Peyer's patch (tissue), 4 donors: ENCODE data around the gene KCNG1. TPM values are rescaled to one million over a fixed set of nuclear protein-coding genes. Genes with fewer than 3 reads are reported as not detected.

Source experiments
- DNase-seq, 3 donors: peaks; one replicate each; pipeline ENCODE4 v3.0.0-alpha.2; 2017 to 2019
- H3K27ac ChIP-seq, 4 donors: fragments of 200-600 bp; sonication (generic); one replicate each; pipeline ENCODE4 v1.5.1; 2016 to 2019
- H3K27me3 ChIP-seq, 2 donors: fragments of 200-600 bp; sonication (generic); one replicate each; pipeline ENCODE4 v1.5.1; 2019
- H3K36me3 ChIP-seq, 3 donors: fragments of 200-600 bp; sonication (generic); one replicate each; pipeline ENCODE4 v1.5.1; 2016 to 2019
- H3K4me1 ChIP-seq, 4 donors: fragments of 200-600 bp; sonication (generic); one replicate each; pipeline ENCODE4 v1.5.1; 2016 to 2019
- H3K4me3 ChIP-seq, 4 donors: fragments of 200-600 bp; sonication (generic); 1 replicate in 3 of 4; 2 replicates in 1 of 4; pipeline ENCODE4 v1.5.1; 2016 to 2019; ENCODE audit warnings: mild to moderate bottlenecking in 1 of 4
- H3K9me3 ChIP-seq, 4 donors: fragments of 200-600 bp; sonication (generic); one replicate each; pipeline ENCODE4 v1.5.1; 2016 to 2019; ENCODE audit warnings: mild to moderate bottlenecking in 1 of 4
- POLR2A ChIP-seq, 2 donors: fragments of 450-650 bp; IDR thresholded peaks; one replicate each; pipeline ENCODE4 v1.5.1; 2017; ENCODE audit warnings: antibody characterized with exemption in 2 of 2, mild to moderate bottlenecking in 2 of 2, moderate library complexity in 2 of 2
- total RNA-seq, 4 donors: library from RNA; depleted of rRNA; stranded (reverse); fragments of >200 nt; gene quantifications; one replicate each; pipeline ENCODE4 v1.1.0, GENCODE V29; 2016
- TF ChIP-seq, protein P1 (sequence below), 6 experiments: fragments of 450-650 bp in 4 of 6; fragments of 200-600 bp in 2 of 6; sonication (generic) in 1 of 6; IDR thresholded peaks; one replicate each; pipeline ENCODE4 v1.5.1; 2017 to 2019; ENCODE audit warnings: antibody characterized with exemption in 6 of 6, mild to moderate bottlenecking in 3 of 6, moderate library complexity in 1 of 6

Gene KCNG1
- total RNA-seq, 4 donors from 2014 or later, result 3.7 to 33.9 (median 17.7) TPM; not detected in 1

DNA sequence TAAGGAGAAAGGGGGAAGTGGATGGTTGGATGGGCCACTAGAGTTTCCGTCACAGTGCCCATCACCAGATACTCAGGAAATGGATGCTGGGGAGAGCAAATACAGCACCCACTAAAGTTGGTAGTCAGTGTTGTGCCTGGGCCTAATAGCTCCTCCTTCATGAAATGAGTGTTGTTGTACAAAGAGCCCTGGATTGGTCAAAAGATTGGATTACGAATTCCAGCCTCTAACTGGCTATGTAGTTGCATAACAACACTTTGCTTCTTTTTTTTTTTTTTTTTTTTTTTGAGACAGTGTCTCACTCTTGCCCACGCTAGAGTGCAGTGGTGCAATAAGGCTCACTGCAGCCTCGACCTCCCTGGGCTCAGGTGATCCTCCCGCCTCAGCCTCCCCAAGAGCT lies 27.4 kb downstream of the KCNG1 start:
- H3K27ac ChIP-seq, result no peak overlapping the region
- H3K9me3 ChIP-seq, result no peaks in the 10 kb centered on the region
- peaks cover 0 to 4% (median 0%) of the 10 kb centered on the region in 4 donors for H3K4me1 ChIP-seq
- TF ChIP-seq, protein P1, sequence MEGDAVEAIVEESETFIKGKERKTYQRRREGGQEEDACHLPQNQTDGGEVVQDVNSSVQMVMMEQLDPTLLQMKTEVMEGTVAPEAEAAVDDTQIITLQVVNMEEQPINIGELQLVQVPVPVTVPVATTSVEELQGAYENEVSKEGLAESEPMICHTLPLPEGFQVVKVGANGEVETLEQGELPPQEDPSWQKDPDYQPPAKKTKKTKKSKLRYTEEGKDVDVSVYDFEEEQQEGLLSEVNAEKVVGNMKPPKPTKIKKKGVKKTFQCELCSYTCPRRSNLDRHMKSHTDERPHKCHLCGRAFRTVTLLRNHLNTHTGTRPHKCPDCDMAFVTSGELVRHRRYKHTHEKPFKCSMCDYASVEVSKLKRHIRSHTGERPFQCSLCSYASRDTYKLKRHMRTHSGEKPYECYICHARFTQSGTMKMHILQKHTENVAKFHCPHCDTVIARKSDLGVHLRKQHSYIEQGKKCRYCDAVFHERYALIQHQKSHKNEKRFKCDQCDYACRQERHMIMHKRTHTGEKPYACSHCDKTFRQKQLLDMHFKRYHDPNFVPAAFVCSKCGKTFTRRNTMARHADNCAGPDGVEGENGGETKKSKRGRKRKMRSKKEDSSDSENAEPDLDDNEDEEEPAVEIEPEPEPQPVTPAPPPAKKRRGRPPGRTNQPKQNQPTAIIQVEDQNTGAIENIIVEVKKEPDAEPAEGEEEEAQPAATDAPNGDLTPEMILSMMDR (IDR thresholded peaks at IDR 0.05), result no peak
- no peak for TF ChIP-seq POLR2A (IDR thresholded peaks at IDR 0.05)
- no peak overlapping the region for H3K4me3 ChIP-seq
- no peaks in the 10 kb centered on the region for H3K36me3 ChIP-seq
- DNase-seq, result no peak
- H3K27me3 ChIP-seq, result no peaks in the 10 kb centered on the region

DNA sequence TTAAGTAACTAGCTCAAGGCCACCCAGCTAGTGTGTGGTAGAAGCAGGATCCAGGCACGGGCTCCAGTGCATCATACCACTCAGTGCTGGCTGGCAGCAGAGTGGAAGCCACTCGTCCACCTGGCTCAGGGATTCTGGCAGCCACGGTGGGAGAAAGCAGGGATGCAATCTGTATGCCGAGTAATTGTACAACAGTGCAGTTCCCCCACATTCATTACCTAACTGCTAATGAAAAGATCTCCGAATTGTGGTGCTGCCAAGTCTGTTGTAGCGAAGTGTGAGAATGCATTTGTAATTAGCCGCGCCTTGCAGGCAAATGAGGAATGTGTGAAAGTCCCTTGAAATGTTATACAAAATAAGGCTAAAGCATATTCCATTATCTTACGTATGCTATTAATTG lies 29.0 kb downstream of the KCNG1 start:
- no peak overlapping the region for H3K27ac ChIP-seq

DNA sequence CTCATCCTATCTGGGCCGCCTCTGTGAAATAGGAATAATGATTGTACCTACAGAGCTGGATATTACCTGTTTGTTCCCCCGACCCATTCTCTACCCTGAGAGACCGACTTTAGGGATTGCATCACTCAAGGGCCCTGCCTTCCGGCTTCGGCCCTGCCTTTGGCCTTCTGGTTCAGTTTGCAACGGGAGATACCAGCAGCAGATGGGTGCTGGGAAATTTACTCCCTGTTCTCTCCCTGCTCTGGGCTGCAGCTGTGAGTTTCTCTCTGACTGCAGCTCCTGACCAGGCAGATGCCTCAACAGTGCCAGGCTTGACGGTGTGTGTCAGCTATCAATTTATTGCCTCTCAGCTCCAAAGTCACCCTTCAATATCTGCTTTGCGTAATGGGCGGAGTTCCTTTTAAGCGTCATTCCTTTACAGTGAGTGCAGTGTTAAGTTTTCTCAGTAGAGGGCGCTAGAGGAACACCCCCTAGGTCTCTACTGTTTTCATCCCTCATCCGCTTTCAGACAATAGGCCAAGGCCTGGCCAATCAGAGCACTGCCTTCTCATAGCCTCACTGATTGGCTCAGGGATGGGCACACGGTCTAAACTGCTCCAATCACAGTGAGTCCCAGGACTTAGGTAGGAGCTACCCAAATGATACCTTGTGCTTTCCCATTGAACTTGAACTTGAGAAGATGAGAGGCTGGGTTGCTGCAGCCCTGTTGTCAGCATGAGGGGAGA lies 30.0 kb downstream of the KCNG1 start:
- Histone ChIP-seq H3K4me3 (no peak overlapping the region), H3K36me3 (no peaks in the 10 kb centered on the region), H3K4me1 (peaks cover 0 to 4% (median 0%) of the 10 kb centered on the region in 4 donors), H3K27ac (no peak overlapping the region), H3K9me3 (no peaks in the 10 kb centered on the region), H3K27me3 (no peaks in the 10 kb centered on the region)
- DNase-seq, result peak in 1 of 3 donors; percentile 71
- no peak for TF ChIP-seq POLR2A (IDR thresholded peaks at IDR 0.05)
- TF ChIP-seq, protein P1 (IDR thresholded peaks at IDR 0.05), result peak in 4 of 6 experiments; percentile 54 to 97 (median 96)

More for the DNA sequence above, 29.0 kb downstream of the KCNG1 start:
- Histone ChIP-seq H3K9me3 (no peaks in the 10 kb centered on the region), H3K4me3 (no peak overlapping the region), H3K36me3 (no peaks in the 10 kb centered on the region), H3K27me3 (no peaks in the 10 kb centered on the region), H3K4me1 (peaks cover 0 to 4% (median 0%) of the 10 kb centered on the region in 4 donors)
- TF ChIP-seq POLR2A (IDR thresholded peaks at IDR 0.05), result no peak
- TF ChIP-seq, protein P1 (IDR thresholded peaks at IDR 0.05), result no peak
- DNase-seq, result no peak

DNA sequence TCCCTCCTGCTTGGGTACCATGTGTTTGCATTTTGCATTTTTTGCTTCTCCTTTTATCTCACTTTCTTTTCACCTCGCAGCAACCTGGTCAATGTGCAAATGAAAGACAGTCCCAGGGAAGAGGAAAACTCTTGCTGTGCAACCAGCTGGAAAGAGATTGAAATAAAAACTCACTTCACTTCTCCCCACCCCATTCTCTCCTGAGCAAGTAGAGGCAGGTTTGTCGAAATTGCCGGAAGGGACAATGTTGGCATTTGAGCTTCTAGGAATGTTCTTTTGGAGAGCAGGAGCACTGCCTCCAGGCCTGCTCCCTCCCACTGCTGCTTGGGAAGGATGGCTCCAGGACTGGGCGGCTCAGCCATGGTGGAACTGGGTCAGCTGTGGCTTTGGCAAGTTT lies 30.6 kb downstream of the KCNG1 start:
- Histone ChIP-seq H3K4me3 (no peak overlapping the region), H3K27ac (no peak overlapping the region), H3K36me3 (no peaks in the 10 kb centered on the region), H3K4me1 (peaks cover 0 to 4% (median 0%) of the 10 kb centered on the region in 4 donors), H3K9me3 (no peaks in the 10 kb centered on the region), H3K27me3 (no peaks in the 10 kb centered on the region)
- no peak for TF ChIP-seq POLR2A (IDR thresholded peaks at IDR 0.05)
- TF ChIP-seq, protein P1 (IDR thresholded peaks at IDR 0.05), result no peak
- DNase-seq, result no peak

DNA sequence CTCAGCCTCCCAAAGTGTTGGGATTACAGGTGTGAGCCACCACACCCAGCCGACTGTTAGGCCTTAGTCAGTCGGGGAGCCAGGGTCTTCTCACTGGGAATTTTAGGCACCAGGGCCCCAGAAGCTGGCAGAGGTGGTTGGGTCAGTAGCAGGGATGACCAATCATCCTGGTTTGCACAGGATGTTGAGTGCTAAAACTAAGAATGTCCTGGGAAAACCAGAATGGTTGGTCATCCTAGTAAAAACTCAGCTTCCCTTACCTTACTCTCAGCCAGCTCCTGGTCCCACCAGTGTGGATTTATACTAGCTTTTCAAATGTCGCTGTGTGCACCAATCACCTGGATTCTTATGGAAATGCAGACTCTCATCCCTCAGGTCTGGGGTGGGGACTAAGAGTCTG lies 31.8 kb downstream of the KCNG1 start:
- no peaks in the 10 kb centered on the region for H3K27me3 ChIP-seq
- no peaks in the 10 kb centered on the region for H3K36me3 ChIP-seq
- peaks cover 0 to 4% (median 0%) of the 10 kb centered on the region in 4 donors for H3K4me1 ChIP-seq
- TF ChIP-seq POLR2A (IDR thresholded peaks at IDR 0.05), result no peak
- TF ChIP-seq, protein P1 (IDR thresholded peaks at IDR 0.05), result no peak
- H3K9me3 ChIP-seq, result no peaks in the 10 kb centered on the region
- no peak overlapping the region for H3K27ac ChIP-seq
- DNase-seq, result no peak
- H3K4me3 ChIP-seq, result no peak overlapping the region
